ENCODE results near the gene XYLT1.
A peak's percentile ranks its signal among the peaks of the same experiment; 100 is the strongest.

The XYLT1 gene

DNA sequence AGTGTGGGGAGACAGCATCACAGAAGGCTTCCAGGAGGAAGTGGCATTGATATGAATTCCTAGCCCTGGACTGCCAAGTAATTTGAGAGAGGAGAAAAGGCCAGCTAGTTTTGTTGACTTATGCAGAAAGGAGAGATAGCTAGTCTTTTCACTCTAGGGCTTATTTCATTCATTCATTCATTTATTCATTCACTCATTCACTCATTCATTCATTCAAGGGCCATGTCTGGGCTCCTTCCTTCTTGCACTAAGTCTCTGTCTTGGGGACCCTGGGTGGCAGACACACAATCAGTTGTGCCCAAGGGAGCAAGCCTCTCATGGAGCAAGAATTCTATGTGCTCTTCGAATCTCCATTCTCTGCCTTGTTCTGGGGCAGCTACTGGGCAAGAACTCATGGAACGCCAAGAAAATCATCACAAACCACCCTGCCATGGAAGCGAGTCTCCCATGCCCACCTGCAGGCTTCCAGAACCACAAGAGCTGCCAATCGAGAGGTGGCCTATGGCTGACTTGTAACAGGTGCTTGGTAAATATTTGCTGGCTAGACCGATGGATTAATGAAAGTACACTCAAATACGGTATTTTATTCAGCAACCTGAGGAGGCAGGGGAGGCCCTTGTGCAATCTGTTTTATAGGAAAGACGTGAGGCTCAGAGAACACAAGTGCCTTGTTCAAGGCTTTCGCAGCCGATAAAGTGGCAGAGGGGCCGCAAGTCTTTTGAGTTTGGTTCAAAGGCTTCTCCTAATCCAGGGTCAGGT lies 223.6 kb downstream of the XYLT1 start:
- H3K9me3 ChIP-seq, result no peaks in the 10 kb centered on the region
- H3K27ac ChIP-seq, result no peak overlapping the region
- intact Hi-C loops (cut with DNase I; ENCODE audit: low total_unique reads), result no loop called here
- H3K27me3 ChIP-seq, result no peaks in the 10 kb centered on the region
- H3K4me1 ChIP-seq, result no peaks in the 10 kb centered on the region
- TF ChIP-seq, protein P1, sequence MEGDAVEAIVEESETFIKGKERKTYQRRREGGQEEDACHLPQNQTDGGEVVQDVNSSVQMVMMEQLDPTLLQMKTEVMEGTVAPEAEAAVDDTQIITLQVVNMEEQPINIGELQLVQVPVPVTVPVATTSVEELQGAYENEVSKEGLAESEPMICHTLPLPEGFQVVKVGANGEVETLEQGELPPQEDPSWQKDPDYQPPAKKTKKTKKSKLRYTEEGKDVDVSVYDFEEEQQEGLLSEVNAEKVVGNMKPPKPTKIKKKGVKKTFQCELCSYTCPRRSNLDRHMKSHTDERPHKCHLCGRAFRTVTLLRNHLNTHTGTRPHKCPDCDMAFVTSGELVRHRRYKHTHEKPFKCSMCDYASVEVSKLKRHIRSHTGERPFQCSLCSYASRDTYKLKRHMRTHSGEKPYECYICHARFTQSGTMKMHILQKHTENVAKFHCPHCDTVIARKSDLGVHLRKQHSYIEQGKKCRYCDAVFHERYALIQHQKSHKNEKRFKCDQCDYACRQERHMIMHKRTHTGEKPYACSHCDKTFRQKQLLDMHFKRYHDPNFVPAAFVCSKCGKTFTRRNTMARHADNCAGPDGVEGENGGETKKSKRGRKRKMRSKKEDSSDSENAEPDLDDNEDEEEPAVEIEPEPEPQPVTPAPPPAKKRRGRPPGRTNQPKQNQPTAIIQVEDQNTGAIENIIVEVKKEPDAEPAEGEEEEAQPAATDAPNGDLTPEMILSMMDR (IDR thresholded peaks at IDR 0.05), result no peak
- H3K36me3 ChIP-seq, result no peaks in the 10 kb centered on the region
- no peak overlapping the region for H3K4me3 ChIP-seq
- DNase-seq, result no peak

DNA sequence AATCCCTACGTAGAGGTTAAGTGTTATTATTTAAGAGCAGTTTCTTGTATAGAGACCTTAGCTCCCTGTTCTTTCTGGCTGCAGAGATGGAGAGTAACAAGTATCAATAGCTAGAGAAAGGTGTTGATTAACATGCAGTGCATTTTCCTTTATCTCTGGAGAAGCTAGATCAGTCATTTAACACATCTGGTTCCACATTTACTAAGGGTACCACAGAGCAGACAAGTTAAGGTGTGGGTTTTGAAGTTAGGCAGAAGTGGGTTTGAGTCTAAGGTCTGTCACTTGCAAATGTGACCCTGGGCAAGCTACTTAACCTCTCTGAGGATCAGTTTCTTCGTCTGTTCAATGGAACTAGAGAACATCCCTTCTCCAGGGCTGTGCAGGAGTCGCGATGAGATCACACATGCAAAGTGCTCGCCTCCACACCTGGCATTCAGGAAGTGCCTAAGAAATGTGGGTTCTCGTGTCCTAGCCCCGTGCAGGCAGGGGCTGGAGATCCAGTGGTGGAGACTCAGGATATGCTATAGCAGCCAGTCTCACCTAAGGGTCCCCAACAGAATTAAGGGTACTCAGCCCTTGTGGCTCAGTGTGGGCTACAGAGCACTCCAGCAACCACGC lies 224.4 kb downstream of the XYLT1 start:
- no peak overlapping the region for H3K27ac ChIP-seq
- no peaks in the 10 kb centered on the region for H3K36me3 ChIP-seq
- TF ChIP-seq, protein P1 (IDR thresholded peaks at IDR 0.05), result no peak
- intact Hi-C loops (cut with DNase I; ENCODE audit: low total_unique reads), result no loop called here
- DNase-seq, result no peak
- H3K9me3 ChIP-seq, result no peaks in the 10 kb centered on the region
- no peaks in the 10 kb centered on the region for H3K27me3 ChIP-seq
- no peaks in the 10 kb centered on the region for H3K4me1 ChIP-seq
- H3K4me3 ChIP-seq, result no peak overlapping the region

DNA sequence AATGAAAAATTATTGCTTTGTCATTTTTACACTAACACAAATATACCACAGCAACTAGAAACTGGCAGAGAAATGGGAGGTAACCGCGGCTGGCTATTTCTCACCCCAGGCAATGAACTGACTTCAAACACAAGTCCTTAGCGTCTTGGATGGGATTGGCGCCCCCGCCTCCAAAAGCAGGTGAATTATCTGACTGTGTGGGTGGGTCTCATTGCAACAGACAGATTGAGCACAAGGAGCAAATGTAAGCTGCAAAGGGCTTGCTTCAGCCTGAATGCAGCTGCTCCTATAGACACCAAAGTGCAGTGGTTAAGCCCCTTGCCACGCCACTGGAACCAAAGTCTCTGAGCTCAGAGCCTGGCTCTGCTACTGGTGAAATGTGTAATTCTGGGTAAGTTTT lies 225.0 kb downstream of the XYLT1 start:
- no peaks in the 10 kb centered on the region for H3K4me1 ChIP-seq
- no peaks in the 10 kb centered on the region for H3K9me3 ChIP-seq
- no peak overlapping the region for H3K27ac ChIP-seq
- no peaks in the 10 kb centered on the region for H3K36me3 ChIP-seq
- H3K4me3 ChIP-seq, result no peak overlapping the region
- intact Hi-C loops (cut with DNase I; ENCODE audit: low total_unique reads), result no loop called here
- TF ChIP-seq, protein P1 (IDR thresholded peaks at IDR 0.05), result no peak
- no peak for DNase-seq
- H3K27me3 ChIP-seq, result no peaks in the 10 kb centered on the region

DNA sequence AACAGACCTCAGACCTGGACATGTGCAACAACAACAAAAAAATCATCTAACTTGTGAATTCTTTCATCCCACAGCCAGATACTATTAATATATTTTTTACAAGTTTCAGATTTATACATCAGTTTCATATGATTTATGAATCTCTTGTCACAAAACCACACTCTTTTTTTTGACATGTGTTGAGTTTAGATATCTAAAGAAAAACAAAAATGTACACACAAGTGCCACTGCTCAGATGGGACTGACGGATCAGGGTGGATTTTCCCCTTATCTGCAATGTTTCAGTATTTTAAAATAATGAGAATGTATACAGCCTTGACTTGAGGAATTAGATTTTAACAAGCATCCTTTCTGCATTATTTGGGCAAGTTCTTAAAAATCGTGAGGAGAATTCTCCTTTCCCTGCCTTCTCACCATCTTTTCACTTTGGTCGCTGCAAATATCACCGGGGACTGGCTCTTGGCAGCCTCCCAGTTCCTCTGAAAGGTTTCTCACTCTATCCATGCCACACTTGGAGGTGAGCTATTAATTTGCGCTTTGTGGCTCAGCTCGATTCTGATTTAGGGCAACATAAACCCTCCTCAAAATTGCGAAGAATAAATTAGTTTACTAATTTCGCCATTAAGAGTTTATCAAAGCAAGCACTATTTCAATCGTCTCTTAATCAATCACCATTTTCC lies 225.7 kb downstream of the XYLT1 start:
- TF ChIP-seq, protein P1 (IDR thresholded peaks at IDR 0.05), result no peak
- no peak for DNase-seq
- Histone ChIP-seq H3K4me1 (no peaks in the 10 kb centered on the region), H3K9me3 (no peaks in the 10 kb centered on the region), H3K4me3 (no peak overlapping the region), H3K27ac (no peak overlapping the region), H3K36me3 (no peaks in the 10 kb centered on the region), H3K27me3 (no peaks in the 10 kb centered on the region)
- intact Hi-C loops (cut with DNase I; ENCODE audit: low total_unique reads), result no loop called here

DNA sequence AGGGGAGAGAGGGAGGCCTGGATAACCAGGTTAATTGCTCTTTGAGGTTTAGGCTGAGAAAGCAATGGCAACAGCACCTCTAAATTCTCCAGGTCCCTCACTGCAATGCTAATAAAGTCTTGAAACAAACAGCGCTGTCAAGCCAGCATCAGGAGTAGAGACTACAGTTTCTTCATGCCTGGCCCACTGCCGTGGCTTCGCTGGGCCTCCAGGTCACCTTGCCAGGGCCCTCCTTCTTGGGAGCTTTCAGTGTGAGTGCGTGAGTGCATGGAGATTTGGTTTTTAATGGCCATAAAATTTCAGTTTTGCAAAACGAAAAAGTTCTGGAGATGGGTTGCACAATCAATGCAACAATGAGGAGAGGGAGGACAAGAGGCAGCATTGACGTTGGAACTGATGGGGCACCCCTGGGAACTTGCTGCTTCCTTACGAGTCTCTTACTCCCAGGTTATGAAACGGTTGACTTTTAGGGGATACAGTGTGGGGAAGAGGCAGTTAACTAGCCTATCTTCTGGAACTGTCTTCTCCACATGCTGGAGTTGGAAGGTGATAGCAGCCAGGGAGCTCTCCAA lies 229.4 kb downstream of the XYLT1 start:
- no peak overlapping the region for H3K4me3 ChIP-seq
- H3K27ac ChIP-seq, result no peak overlapping the region
- no peaks in the 10 kb centered on the region for H3K4me1 ChIP-seq
- no peaks in the 10 kb centered on the region for H3K27me3 ChIP-seq
- peak in 1 of 2 donors; percentile 77 for DNase-seq
- H3K36me3 ChIP-seq, result no peaks in the 10 kb centered on the region
- TF ChIP-seq, protein P1 (IDR thresholded peaks at IDR 0.05), result no peak
- no peaks in the 10 kb centered on the region for H3K9me3 ChIP-seq
- intact Hi-C loops (cut with DNase I; ENCODE audit: low total_unique reads), result no loop called here

All from tibial artery (tissue), 4 donors.